Astrocyte (in vitro differentiated cells and primary cell): ENCODE results near the gene PLK1.

Source experiments
- CTCF ChIP-seq: IDR thresholded peaks from 2 replicates; pipeline ENCODE4 v1.5.1; 2011; ENCODE audit warnings: low read depth, mild to moderate bottlenecking, inconsistent platforms, low read length, moderate library complexity; ENCODE audit not compliant: insufficient read depth
- EZH2 ChIP-seq: IDR thresholded peaks from 2 replicates; pipeline ENCODE4 v1.6.1; 2012; ENCODE audit warnings: mild to moderate bottlenecking, low read length, inconsistent platforms; ENCODE audit not compliant: insufficient read depth

DNA sequence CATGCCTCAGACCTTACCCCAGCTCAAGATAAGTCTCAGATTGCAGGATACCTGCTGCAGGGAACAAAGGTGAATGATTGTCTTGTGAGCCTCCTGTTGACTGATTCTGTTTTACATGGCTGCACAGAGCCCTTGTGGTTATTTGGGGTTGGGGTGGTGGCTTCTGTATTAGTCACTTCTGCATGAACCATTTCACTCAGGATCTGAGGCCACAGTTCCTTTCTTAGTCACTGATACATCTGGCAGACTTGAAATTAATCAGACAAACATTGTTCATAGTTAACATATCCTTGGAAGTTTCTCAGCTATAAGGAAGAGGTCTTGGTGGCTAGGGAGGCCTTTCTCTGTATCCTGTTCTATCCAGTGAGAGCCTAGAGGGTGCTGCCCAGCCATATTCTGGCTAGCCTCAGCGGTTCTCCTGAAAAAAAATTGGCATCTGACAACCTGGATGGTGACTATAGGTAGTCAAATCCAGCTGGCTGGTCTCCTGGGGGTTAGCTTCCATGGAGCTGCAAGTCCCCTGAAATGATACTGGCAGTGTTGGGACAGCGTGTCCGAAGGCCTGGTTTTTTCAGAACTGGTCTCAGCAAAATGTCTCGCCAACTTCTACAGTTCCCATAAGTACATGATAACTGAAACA is 8.4 kb upstream of the PLK1 start:
- TF ChIP-seq CTCF (no peak), EZH2 (no peak)
